ENCODE data around the gene KLK13.

Gene KLK13

DNA sequence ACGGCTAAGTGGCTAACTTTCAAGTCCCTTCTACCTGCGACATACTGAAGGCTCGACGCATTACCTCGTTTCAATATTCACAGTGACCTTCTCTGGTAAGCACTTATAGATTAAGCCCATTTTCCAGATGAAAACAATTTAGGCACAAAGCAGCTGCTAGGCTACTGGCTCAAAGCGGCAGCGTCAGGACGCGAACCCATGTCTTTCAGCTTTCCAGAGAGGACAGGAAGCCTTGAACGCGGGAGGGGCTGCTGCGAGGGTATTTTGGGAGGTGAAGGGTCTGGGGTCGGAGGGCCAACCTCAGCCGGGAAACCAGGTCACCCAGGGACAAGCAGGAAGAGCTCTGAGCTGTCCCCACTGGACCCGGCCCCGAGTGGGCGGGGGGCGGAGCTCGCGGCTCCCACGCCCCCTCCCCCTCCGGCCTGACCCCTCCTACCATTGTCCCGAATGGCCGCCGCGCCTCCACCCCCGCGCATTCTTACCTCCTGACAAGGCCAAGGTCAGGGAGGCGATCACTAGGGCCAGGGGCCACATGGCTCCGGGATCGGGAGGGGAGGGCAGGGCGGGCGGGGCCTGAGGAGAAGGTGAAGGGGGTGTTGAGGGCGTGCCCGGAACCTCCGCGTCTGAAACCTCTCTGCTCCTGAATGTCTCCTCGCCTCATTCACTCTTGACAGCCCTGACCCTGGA, at the start of gene KLK13:
Gene KLK13 (minus strand): TSS at position 559 of the 687 bp plus-strand sequence. CDS start 25 bp downstream, at position 534.
- no peak for DNase-seq

DNA sequence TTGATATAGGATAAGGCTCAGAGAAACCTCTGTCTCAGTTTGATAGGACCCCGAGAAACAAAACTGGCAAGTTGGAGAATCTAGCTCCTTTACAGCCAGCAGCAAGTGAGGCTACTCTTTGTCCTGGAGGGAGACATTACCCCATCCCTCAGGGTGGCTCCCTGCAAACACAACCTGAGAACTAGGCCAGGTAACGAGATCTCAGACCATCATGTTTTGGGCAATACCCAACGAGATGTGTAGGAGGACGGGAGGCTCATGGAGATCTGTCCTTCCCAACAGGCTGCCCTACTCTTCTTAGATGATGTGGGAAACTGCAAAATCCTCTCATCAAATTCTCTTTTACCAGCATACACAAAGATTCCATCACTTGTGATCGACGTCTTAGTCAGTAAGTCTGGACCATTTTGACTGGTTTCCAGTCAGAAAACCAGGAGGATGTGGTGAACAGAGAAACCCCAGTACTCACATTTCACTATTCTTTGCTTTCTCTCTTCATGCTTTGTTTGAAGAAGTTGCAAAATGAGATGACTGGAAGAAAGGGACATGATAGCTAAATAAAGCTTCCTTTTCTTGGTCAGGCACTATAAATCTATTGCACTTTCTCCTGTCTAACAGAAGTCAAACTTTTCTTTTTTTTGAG, 49.3 kb upstream of the KLK13 start:
- DNase-seq: peak; percentile 87

- no peak for DNase-seq
These were observed 46.7 kb upstream of the KLK13 start for GRCh38 chr19:51111606-51112005.

- no peak for DNase-seq
These were observed 45.7 kb upstream of the KLK13 start for GRCh38 chr19:51110666-51110971.

DNA sequence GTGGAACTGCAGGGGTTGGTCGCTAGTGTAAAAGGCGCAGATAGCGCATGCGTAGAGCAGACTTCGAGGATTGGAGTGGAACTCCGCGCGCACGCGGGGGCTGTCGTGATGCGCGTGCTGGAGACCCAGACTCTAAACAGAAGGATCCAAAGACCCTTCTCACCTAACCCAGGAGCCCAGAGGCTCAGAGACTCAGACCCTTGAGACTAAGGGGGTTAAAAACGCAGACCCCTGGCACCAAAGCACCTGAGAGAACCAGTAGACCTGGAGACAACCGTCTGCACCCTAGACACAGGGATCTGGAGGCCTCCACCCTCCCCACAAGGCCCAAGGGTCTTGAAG, 43.9 kb upstream of the KLK13 start:
- no peak for DNase-seq

GRCh38 chr19:51108066-51108804, 43.3 kb upstream of the KLK13 start, which contains the start of gene CTU1:
Gene CTU1 (minus strand): TSS chr19:51108409. CDS start chr19:51104569, 3,840 bp downstream.
- DNase-seq: peak; percentile 100

- no peak for DNase-seq
These were observed 42.6 kb upstream of the KLK13 start for GRCh38 chr19:51107406-51108065.

DNA sequence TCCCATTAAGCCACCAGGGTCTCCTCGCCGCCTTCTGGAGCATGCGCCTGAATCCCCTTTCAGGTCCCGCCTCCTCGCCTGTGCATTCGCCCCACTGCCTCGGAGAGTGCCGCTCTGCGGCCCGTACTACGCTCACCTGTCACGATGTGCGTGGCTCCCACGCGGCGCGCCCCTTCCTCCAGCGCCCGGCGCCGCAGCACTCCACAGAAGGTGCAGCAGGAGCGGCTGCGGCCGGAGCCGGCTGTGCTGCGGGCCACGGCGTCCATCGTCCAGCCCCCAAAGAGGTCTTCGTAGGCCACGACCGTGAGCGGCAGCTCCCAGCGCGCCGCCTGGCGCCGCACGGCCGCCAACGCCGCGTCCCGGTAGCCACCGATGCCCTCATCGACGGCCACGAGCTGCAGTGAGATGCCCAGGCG, 39.0 kb upstream of the KLK13 start:
- DNase-seq: no peak

GRCh38 chr19:51102991-51103390, 38.1 kb upstream of the KLK13 start:
- DNase-seq: no peak

DNA sequence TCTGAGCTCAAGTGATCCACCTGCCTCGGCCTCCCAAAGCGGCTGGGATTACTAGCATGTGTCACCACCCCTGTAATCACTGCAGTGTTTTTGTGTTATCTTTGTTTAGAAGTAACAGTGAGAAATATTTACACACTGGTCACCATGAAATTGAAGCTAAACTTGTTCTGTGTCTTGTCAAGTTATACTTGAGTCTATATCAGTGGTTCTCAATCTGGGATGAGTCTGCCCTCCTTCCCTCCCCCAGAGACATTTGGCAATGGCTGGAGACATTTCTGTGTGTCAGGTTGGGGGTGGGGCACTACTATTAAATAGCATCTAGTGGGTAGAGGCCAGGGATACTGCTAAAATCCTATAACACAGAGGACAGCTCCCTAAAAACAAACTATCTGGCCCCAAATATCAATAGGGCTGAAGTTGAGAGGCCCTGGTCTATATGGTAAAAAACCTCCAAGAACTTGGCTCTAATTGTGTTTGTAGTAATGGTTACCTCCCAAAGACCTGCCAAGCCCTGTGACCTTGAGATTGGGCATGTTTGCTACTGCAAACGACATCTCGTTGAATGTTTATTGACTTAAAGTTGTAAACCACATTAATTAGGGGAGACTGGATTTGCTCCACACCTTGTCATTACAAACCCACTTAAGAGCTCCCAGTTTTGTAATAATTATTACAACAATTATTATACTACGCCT, 36.4 kb upstream of the KLK13 start:
- no peak for DNase-seq

DNA sequence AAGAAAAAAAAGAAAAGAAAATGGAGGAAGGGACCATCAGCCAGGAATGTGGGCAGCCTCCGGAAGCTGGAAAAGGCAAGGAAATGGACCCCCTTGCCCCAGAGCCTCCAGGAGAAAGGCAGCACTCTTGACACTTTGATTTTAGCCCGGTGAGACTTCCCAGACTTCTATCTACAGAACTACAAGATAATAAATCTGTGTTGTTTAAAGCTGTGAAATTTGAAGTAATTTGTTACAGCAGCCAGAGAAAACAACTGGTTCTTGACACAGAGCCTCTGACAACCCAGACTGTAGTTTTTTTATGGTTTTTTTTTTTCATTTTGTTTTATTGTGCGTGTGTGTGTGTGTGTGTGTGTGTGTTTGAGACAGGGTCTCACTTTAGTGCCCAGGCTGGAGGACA, 35.7 kb upstream of the KLK13 start:
- no peak for DNase-seq

DNA sequence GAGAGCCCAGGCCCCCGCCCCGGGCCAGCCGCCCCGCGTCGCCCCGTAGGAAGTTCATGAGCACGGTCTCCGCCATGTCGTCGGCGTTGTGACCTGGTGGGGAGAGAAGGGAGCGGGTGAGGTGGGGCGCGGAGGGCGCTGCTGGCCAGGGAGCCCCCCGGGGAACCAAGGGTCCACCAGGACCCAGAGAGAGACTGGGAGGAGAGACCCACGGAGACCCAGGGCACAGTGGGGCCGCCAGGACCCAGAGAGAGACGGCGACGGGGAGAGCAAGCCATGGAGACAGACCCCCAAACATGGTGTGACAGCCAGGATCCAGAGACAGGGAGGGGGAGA, 34.1 kb upstream of the KLK13 start:
- no peak for DNase-seq

GRCh38 chr19:51098365-51099046, 33.6 kb upstream of the KLK13 start:
- peak; percentile 27 for DNase-seq

DNA sequence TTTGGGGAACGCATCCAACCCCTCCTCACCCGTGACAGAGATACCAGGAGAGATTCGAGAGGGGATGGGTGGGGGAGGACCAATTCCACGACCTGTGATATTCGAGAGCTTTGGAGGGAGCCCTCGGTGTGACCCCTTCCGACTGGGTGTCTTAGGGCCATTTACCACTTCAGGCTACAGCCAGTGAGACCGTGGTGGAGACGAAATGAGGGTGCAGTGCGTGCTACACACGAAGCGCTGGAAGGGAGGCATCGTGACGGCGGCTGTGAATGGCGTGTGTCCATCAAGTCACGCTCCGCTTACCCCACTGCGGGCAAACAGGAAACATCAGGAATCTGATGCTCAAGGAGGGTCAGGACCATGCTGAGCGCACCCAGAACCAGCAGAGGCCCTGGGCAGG, 32.9 kb upstream of the KLK13 start:
- DNase-seq: no peak

GRCh38 chr19:51097166-51097738, 32.4 kb upstream of the KLK13 start:
- peak; percentile 73 for DNase-seq

GRCh38 chr19:51096473-51097165, 31.7 kb upstream of the KLK13 start:
- DNase-seq: peak; percentile 26

GRCh38 chr19:51094696-51095279, 29.9 kb upstream of the KLK13 start:
- peak; percentile 29 for DNase-seq

DNA sequence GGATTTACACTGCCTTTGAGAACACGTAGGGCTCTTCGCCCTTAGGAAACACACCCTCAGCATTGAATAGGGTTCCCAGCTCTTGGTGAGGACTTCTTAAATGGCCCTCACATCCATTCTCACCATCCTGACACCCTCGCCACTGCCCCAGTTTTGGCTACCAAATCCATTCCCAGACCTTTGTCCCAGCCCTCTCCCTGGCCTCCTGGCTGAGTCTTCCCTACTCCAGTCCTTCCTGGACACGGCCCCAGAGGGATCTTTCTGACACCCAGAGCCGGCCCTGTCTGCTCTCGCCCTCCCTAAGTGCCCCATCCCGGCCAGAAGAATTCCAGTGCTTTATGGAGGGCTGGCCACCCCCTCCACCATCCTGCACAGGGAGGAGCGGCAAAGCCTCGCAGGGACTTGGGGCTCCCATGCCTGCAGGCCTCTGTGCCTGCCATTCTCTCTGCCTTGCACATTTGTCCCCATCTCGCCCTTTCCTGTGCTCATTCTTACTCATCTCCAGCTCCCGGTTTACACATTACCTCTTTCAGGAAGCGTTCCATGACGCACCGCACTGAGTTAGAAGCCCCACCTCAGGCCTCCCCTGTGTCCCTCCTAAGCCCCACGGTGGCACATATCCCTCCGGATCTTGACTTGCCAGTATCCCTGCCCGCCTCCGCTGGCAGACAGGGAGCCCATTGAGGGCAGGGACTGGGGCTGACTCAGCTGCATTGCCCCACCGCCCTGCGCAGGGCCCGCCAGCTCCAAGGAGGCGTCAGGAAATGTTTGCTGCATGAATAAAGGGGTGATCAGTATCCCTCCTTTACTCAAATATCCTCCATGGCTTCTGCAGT, 28.8 kb upstream of the KLK13 start:
- no peak for DNase-seq

GRCh38 chr19:51093101-51093500, 28.2 kb upstream of the KLK13 start:
- no peak for DNase-seq

All from activated CD4-positive, alpha-beta T cell treated with anti-CD3 and anti-CD28 coated beads, Interleukin-10, Interleukin-2, amounts not matched to agents 100 ng/mL and 50 ng/mL, durations not matched to agents 16 hours and 8 hours (primary cell).